Thymus (tissue), 11 donors: ENCODE results near the gene ISOC2. TPM values are rescaled to one million over a fixed set of nuclear protein-coding genes. Genes with fewer than 3 reads are reported as not detected.
"Not testable (repeated sequence)": the region's sequence is repeated elsewhere in the genome, so short reads cannot be mapped to it uniquely, and the experiment has no call there.

Experiments used
- DNase-seq, 9 donors: peaks; one replicate each; pipeline ENCODE4 v3.0.0-alpha.2; 2013; ENCODE audit warnings: low spot score in 9 of 9, low read depth in 6 of 9, missing footprints in 1 of 9
- H3K27ac ChIP-seq, 2 donors: one replicate each; pipeline ENCODE4 v1.5.1; 2013; ENCODE audit warnings: control low read depth in 1 of 2, low read depth in 1 of 2, low read length in 1 of 2, mild to moderate bottlenecking in 1 of 2, moderate library complexity in 1 of 2
- H3K27me3 ChIP-seq, 2 donors: one replicate each; pipeline ENCODE4 v1.5.1; 2013; ENCODE audit warnings: low read length in 1 of 2; ENCODE audit not compliant: control insufficient read depth in 2 of 2, insufficient read depth in 1 of 2
- H3K36me3 ChIP-seq, 2 donors: one replicate each; pipeline ENCODE4 v1.5.1; 2013; ENCODE audit warnings: low read length in 1 of 2, mild to moderate bottlenecking in 1 of 2, moderate library complexity in 1 of 2; ENCODE audit not compliant: control insufficient read depth in 2 of 2, insufficient read depth in 2 of 2
- H3K4me1 ChIP-seq, 2 donors: one replicate each; pipeline ENCODE4 v1.5.1; 2013; ENCODE audit warnings: low read length in 2 of 2; ENCODE audit not compliant: control insufficient read depth in 2 of 2, insufficient read depth in 2 of 2
- H3K4me3 ChIP-seq, 2 donors: one replicate each; pipeline ENCODE4 v1.5.1; 2013; ENCODE audit warnings: low read length in 2 of 2, control low read depth in 1 of 2, mild to moderate bottlenecking in 1 of 2
- H3K9me3 ChIP-seq, 2 donors: one replicate each; pipeline ENCODE4 v1.5.1; 2013; ENCODE audit warnings: low read length in 1 of 2, mild to moderate bottlenecking in 1 of 2; ENCODE audit not compliant: control insufficient read depth in 2 of 2, insufficient read depth in 1 of 2
- WGBS: extraction: QIAGEN DNeasy Blood & Tissue Kit; methylation state at CpG from one replicate; pipeline ENCODE4 v1.1.7; 2013; 5-methylcytosine and 5-hydroxymethylcytosine counted together
- polyA plus RNA-seq: library from polyadenylated mRNA; stranded (reverse); fragments of 200-250 nt; gene quantifications from one replicate; pipeline ENCODE4 v1.2.3, GENCODE V29; 2013
- total RNA-seq: library from RNA; stranded (reverse); fragments of 120-200 nt; gene quantifications from one replicate; pipeline ENCODE4 v1.2.4, GENCODE V29; 2013
- donor health status: healthy.

ISOC2 gene
- total and polyA plus RNA-seq, 2 donors: 24.8 to 26.4 TPM

DNA sequence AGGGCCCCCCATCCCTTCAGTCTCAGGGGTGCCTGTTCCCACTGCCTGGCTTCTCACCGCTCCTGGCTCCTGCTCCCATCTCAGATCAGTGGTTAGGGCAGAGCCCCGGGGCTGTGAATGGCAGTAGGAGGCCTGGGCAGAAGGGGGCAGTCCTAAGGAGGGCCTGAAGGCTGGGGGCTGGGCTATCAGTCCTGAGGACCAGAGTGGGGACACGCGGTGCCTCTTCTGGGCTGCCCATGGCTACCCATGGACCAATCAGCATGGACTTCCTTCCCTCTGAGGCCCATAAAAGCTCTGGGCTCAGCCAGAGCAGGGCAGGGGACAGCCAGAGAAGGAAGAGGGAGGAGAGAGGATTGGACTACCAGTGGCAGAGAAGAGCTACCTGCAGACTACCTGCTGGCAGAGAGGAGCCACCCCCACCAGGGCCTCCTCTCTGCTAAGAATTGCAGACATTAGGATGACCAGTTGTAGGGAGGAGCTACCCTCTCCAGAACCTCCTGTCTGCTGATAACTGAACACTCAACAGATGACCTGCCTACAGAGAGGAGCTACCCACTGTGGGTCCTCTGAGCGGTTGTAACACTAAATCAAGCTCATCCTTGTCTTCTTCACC, 41.7 kb downstream of the ISOC2 start:
- no peaks in the 10 kb centered on the region for H3K27me3 ChIP-seq

DNA sequence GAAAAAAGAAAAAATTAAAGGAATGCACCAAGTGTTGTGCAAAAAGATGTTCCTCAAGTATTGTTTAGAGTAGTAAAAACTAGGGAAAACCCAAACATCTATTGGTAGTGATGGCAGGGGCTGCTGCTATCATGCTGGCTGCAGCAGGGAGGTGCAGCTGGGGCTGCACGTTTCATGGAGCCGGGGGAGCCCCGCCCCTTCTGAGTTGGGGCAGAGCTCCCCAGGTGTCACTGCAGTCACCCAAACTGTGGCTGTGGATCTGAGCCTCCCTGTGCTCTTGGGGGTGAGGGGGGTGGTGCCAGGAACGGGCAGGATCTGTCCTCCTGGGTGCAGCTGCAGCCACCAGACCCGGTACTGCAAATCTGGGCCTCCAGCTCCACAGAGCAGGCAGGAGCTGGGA, 42.3 kb downstream of the ISOC2 start:
- no peaks in the 10 kb centered on the region for H3K36me3 ChIP-seq
- peaks cover 0 to 10% of the 10 kb centered on the region in 2 donors for H3K9me3 ChIP-seq
- peaks cover 40 to 44% of the 10 kb centered on the region in 2 donors for H3K4me1 ChIP-seq
- WGBS: 11% methylated on average over 5 of the region's 5 CpGs
- no peak overlapping the region for H3K27ac ChIP-seq
- H3K4me3 ChIP-seq: no peak overlapping the region
- no peaks in the 10 kb centered on the region for H3K27me3 ChIP-seq
- peak in 3 of 9 donors; percentile 26 to 68 (median 65) for DNase-seq

More for the DNA sequence above, 41.7 kb downstream of the ISOC2 start:
- Histone ChIP-seq H3K27ac (no peak overlapping the region), H3K9me3 (peaks cover 0 to 10% of the 10 kb centered on the region in 2 donors), H3K36me3 (no peaks in the 10 kb centered on the region), H3K4me3 (no peak overlapping the region), H3K4me1 (peaks cover 40 to 44% of the 10 kb centered on the region in 2 donors)
- no peak for DNase-seq
- 96% methylated on average over 5 of the region's 5 CpGs for WGBS

DNA sequence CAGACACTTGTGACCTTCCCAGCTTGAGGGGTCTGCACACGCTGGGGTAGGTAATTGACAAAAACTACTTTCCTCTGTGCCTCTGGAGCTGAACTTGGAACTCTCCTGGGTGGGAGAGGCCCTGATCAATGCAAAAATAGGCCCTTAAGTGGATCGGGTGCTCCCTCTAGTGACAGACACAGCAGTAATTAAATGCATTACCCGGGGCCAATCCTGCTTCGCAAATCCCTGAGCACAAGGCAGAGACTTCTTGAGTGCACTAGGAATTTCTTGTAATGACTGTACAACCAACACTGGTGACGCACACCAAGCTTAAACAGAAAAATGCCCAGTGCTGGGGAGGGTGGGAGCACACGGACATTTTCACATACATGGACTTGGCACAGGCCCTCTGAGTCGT, 43.3 kb downstream of the ISOC2 start:
- Histone ChIP-seq H3K4me1 (peaks cover 40 to 44% of the 10 kb centered on the region in 2 donors), H3K9me3 (peaks cover 0 to 10% of the 10 kb centered on the region in 2 donors), H3K36me3 (no peaks in the 10 kb centered on the region), H3K4me3 (no peak overlapping the region), H3K27me3 (no peaks in the 10 kb centered on the region), H3K27ac (no peak overlapping the region)
- DNase-seq: peak in 7 of 9 donors; percentile 34 to 81 (median 62)
- WGBS: 45% methylated on average over 7 of the region's 7 CpGs

DNA sequence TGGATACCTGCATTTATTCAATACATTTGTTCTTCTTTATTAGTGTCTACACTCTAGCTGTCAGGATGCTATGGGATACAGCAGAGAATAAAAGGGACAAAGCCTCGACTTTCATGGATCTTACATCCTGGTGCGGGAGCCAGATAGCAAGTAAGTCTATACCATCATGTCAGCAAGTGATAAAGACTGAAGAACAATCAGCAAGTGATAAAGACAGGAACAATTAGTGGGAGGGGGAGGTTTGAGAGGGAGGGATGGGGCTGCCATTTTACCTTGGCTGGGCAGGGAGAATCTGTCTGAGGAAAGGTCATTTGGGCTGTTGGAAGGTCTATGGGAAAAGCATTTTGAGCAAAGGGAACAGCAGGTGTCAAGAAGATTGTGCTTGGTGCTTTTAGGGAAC, 51.3 kb downstream of the ISOC2 start:
- Histone ChIP-seq H3K4me3 (no peak overlapping the region), H3K36me3 (peaks cover 5 to 16% of the 10 kb centered on the region in 2 donors), H3K27me3 (no peaks in the 10 kb centered on the region), H3K27ac (no peak overlapping the region), H3K4me1 (peaks cover 17 to 26% of the 10 kb centered on the region in 2 donors), H3K9me3 (peaks cover 1 to 18% of the 10 kb centered on the region in 2 donors)
- WGBS: over 99% methylated on average over 2 of the region's 2 CpGs
- no peak for DNase-seq

DNA sequence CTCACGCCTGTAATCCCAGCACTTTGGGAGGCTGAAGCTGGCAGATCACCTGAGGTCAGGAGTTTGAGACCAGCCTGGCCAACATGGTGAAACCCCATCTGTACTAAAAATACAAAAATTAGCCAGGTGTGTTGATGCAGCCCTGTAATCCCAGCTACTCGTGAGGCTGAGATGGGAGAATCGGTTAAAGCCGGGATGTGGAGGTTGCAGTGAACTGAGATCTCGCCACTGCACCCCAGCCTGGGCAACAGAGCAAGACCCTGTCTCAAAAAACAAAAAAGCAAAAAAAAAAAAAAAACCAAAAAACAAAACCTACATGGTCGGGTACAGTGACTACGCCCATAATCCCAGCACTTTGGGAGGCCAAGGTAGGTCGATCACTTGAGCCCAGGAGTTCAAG, 52.3 kb downstream of the ISOC2 start:
- WGBS: 91% methylated on average over 8 of the region's 8 CpGs
- not testable (repeated sequence) for H3K4me3 ChIP-seq, DNase-seq, H3K27ac ChIP-seq, H3K27me3 ChIP-seq
- Histone ChIP-seq H3K9me3 (peaks cover 1 to 18% of the 10 kb centered on the region in 2 donors), H3K36me3 (peaks cover 11 to 22% of the 10 kb centered on the region in 2 donors), H3K4me1 (peaks cover 17 to 26% of the 10 kb centered on the region in 2 donors)

DNA sequence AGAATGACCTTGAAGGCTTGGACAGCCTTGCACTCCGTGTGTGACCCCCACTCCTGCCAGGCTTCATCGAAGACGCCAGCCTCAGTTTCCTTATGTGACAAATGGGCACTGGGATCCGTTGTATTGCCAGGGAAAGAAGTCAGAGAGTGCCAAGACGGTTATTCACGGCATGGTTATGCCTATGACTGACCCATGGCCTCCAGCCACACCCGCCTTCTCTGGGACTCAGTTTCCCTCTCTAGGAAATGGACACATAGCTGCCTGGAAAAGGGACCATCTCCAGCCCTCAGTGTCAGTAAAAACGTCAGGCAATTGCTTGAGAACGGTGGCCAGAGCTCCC, 52.9 kb downstream of the ISOC2 start:
- WGBS: 72% methylated on average over 9 of the region's 9 CpGs

DNA sequence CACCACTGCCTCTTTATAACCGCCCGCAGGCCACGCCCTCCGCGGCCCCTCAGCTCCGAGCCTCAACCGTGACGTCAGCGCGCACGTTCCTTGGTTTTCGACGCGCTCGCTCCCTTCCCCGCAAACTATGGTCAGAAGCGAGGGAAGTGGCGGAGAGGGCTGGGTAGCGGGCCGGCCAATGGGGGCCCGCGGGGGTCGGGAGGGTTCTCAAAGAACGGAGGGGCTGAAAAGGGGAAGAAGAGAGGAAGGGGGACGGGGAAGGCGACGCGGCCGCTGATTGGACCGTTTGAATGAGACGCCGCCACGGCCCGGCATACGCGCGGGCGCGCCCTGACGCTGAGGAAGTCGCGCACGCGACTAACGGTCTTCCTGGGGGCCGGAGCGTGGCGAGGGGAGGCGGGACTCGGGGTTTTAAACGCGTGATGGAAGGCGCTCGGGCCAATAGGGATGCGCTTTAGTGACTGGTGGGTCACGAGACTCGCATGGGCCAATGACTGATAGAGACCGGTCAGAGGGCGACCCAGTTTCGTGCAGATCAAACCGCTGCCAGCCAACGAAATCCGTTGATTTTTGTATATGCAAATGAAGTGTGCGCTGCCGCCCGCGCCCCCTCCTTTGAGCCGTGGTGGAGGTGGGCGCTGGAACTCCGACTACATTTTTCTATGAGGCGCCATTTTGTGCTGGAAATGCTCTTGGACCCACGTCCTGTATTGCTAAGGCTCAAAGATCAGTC, 53.5 kb downstream of the ISOC2 start:
- Histone ChIP-seq H3K36me3 (peaks cover 21 to 32% of the 10 kb centered on the region in 2 donors), H3K27ac (peak overlapping the region; percentile 99 to 100), H3K9me3 (peaks cover 1 to 18% of the 10 kb centered on the region in 2 donors), H3K27me3 (no peaks in the 10 kb centered on the region), H3K4me1 (peaks cover 17 to 26% of the 10 kb centered on the region in 2 donors), H3K4me3 (peak overlapping the region; percentile 54 to 85)
- under 1% methylated on average over 72 of the region's 72 CpGs for WGBS
- DNase-seq: peak; percentile 95 to 99 (median 98)

More for the DNA sequence above, 52.9 kb downstream of the ISOC2 start:
- peak overlapping the region; percentile 36 to 43 for H3K4me3 ChIP-seq
- peaks cover 16 to 26% of the 10 kb centered on the region in 2 donors for H3K36me3 ChIP-seq
- H3K9me3 ChIP-seq: peaks cover 1 to 18% of the 10 kb centered on the region in 2 donors
- H3K4me1 ChIP-seq: peaks cover 17 to 26% of the 10 kb centered on the region in 2 donors
- no peaks in the 10 kb centered on the region for H3K27me3 ChIP-seq
- peak overlapping the region; percentile 95 to 99 for H3K27ac ChIP-seq
- no peak for DNase-seq

DNA sequence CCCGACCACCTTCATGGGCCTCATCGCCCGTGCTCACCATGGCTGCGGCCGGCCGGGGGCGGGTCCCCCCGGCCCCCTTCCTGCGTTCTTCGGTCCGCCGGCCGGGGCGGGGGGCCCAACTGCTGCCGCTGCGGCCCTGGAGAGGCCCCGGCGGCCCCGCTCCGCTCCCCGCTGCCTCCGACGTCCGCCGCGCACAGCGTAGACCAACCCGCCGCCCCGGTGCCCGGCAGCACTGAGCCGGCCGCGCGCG, 54.0 kb downstream of the ISOC2 start, which contains the start of gene UBE2S:
TSS of gene UBE2S (minus strand) at position 239 of the 250 bp plus-strand sequence. CDS start at position 40, 199 bp downstream.
- peaks cover 1 to 18% of the 10 kb centered on the region in 2 donors for H3K9me3 ChIP-seq
- H3K4me3 ChIP-seq: peak within 1 kb of the TSS; percentile 69 to 85
- H3K27ac ChIP-seq: peak within 1 kb of the TSS; percentile 99 to 100
- H3K27me3 ChIP-seq: not testable (repeated sequence)
- H3K36me3 ChIP-seq: peaks cover 26 to 37% of the 10 kb centered on the region in 2 donors
- under 1% methylated on average over 36 of the region's 36 CpGs for WGBS
- peaks cover 17 to 26% of the 10 kb centered on the region in 2 donors for H3K4me1 ChIP-seq
- peak in 1 of 9 donors; percentile 49 for DNase-seq
